ENCODE measurements around the gene SLC26A2. TPM values are rescaled to one million over a fixed set of nuclear protein-coding genes. Genes with fewer than 3 reads are reported as not detected.

SLC26A2 gene
- total and polyA plus RNA-seq, 4 donors: 0.43 to 6.1 (median 1.6) TPM

- Histone ChIP-seq H3K4me1 (ENCODE audit: control insufficient read depth in 4 of 4, insufficient read depth in 4 of 4, low read length in 3 of 4) (no peaks in the 10 kb centered on the region), H3K4me3 (ENCODE audit: low read depth in 1 of 3, low read length in 3 of 3) (no peak overlapping the region), H3K9ac (ENCODE audit: low read depth in 1 of 2, low read length in 2 of 2) (no peak overlapping the region), H3K9me3 (ENCODE audit: control insufficient read depth in 4 of 4, low read length in 3 of 4) (no peaks in the 10 kb centered on the region), H3K27me3 (ENCODE audit: control insufficient read depth in 4 of 4, insufficient read depth in 4 of 4, low read length in 3 of 4) (no peaks in the 10 kb centered on the region), H3K27ac (ENCODE audit: low read depth in 1 of 2, low read length in 2 of 2) (no peak overlapping the region), H3K36me3 (ENCODE audit: control insufficient read depth in 4 of 4, insufficient read depth in 3 of 4, low read depth in 1 of 4, low read length in 3 of 4) (peaks cover 10 to 77% (median 56%) of the 10 kb centered on the region in 4 donors)
- WGBS: 97% methylated on average over 3 of the region's 3 CpGs
- DNase-seq (ENCODE audit: low spot score): no peak
- TF ChIP-seq MAX (IDR thresholded peaks at IDR 0.05) (no peak), SP1 (IDR thresholded peaks at IDR 0.05) (no peak), JUND (IDR thresholded peaks at IDR 0.05) (no peak), ATF3 (IDR thresholded peaks at IDR 0.05) (no peak), TAF1 (conservative IDR thresholded peaks at IDR 0.05) (no peak), NR2F2 (IDR thresholded peaks at IDR 0.05) (no peak), GABPA (IDR thresholded peaks at IDR 0.05 in 1 of 2, conservative IDR thresholded peaks at IDR 0.05 in 1 of 2) (no peak), YY1 (IDR thresholded peaks at IDR 0.05) (no peak), FOXA2 (IDR thresholded peaks at IDR 0.05) (no peak), CTCF (IDR thresholded peaks at IDR 0.05; ENCODE audit: low read depth, low read length, missing input control) (no peak)
These were observed 54.9 kb downstream of the SLC26A2 start for GRCh38 chr5:150015415-150015814.

- no peaks in the 10 kb centered on the region for H3K27me3 ChIP-seq (ENCODE audit: control insufficient read depth in 4 of 4, insufficient read depth in 4 of 4, low read length in 3 of 4)
These were observed 56.0 kb downstream of the SLC26A2 start for GRCh38 chr5:150016537-150016936.

GRCh38 chr5:150017226-150018005 lies 56.9 kb downstream of the SLC26A2 start:
- Histone ChIP-seq H3K9me3 (ENCODE audit: control insufficient read depth in 4 of 4, low read length in 3 of 4) (no peaks in the 10 kb centered on the region), H3K36me3 (ENCODE audit: control insufficient read depth in 4 of 4, insufficient read depth in 3 of 4, low read depth in 1 of 4, low read length in 3 of 4) (peaks cover 12 to 72% (median 55%) of the 10 kb centered on the region in 4 donors), H3K9ac (ENCODE audit: low read depth in 1 of 2, low read length in 2 of 2) (no peak overlapping the region), H3K27me3 (ENCODE audit: control insufficient read depth in 4 of 4, insufficient read depth in 4 of 4, low read length in 3 of 4) (no peaks in the 10 kb centered on the region), H3K4me3 (ENCODE audit: low read depth in 1 of 3, low read length in 3 of 3) (no peak overlapping the region), H3K27ac (ENCODE audit: low read depth in 1 of 2, low read length in 2 of 2) (no peak overlapping the region), H3K4me1 (ENCODE audit: control insufficient read depth in 4 of 4, insufficient read depth in 4 of 4, low read length in 3 of 4) (no peaks in the 10 kb centered on the region)
- DNase-seq (ENCODE audit: low spot score): no peak
- 90% methylated on average over 6 of the region's 6 CpGs for WGBS
- TF ChIP-seq HNF4A (conservative IDR thresholded peaks at IDR 0.05): no peak
- TF ChIP-seq ZBTB33 (IDR thresholded peaks at IDR 0.05): no peak
- no peak for TF ChIP-seq RAD21 (IDR thresholded peaks at IDR 0.05)
- TF ChIP-seq CTCF (IDR thresholded peaks at IDR 0.05; ENCODE audit: low read depth, low read length, missing input control): no peak
- no peak for TF ChIP-seq GABPA (IDR thresholded peaks at IDR 0.05 in 1 of 2, conservative IDR thresholded peaks at IDR 0.05 in 1 of 2)

More at GRCh38 chr5:150016537-150016936, 56.0 kb downstream of the SLC26A2 start:
- H3K4me3 ChIP-seq (ENCODE audit: low read depth in 1 of 3, low read length in 3 of 3): no peak overlapping the region
- no peak for TF ChIP-seq MAX (IDR thresholded peaks at IDR 0.05)
- TF ChIP-seq YY1 (IDR thresholded peaks at IDR 0.05): no peak
- no peak for TF ChIP-seq FOXA1 (IDR thresholded peaks at IDR 0.05)
- no peak for TF ChIP-seq JUND (IDR thresholded peaks at IDR 0.05)
- no peak for TF ChIP-seq HNF4G (IDR thresholded peaks at IDR 0.05)
- TF ChIP-seq EGR1 (IDR thresholded peaks at IDR 0.05; ENCODE audit: low read depth in 2 of 2): no peak
- H3K36me3 ChIP-seq (ENCODE audit: control insufficient read depth in 4 of 4, insufficient read depth in 3 of 4, low read depth in 1 of 4, low read length in 3 of 4): peaks cover 10 to 78% (median 57%) of the 10 kb centered on the region in 4 donors
- H3K27ac ChIP-seq (ENCODE audit: low read depth in 1 of 2, low read length in 2 of 2): no peak overlapping the region
- no peaks in the 10 kb centered on the region for H3K4me1 ChIP-seq (ENCODE audit: control insufficient read depth in 4 of 4, insufficient read depth in 4 of 4, low read length in 3 of 4)
- H3K9ac ChIP-seq (ENCODE audit: low read depth in 1 of 2, low read length in 2 of 2): no peak overlapping the region
- no peaks in the 10 kb centered on the region for H3K9me3 ChIP-seq (ENCODE audit: control insufficient read depth in 4 of 4, low read length in 3 of 4)
- no peak for DNase-seq (ENCODE audit: low spot score)
